Ovary (tissue), 9 donors: ENCODE measurements around the gene PSMD5. TPM values are rescaled to one million over a fixed set of nuclear protein-coding genes. Genes with fewer than 3 reads are reported as not detected.
"Not testable (repeated sequence)": the region's sequence is repeated elsewhere in the genome, so short reads cannot be mapped to it uniquely, and the experiment has no call there.

Experiments used
- DNase-seq, 5 donors: peaks; one replicate each; pipeline ENCODE4 v3.0.0-alpha.2; 2019 to 2020
- H3K27ac ChIP-seq, 2 donors: fragments of 200-600 bp; one replicate each; pipeline versions ENCODE4 v1.5.1 to v1.8.0; 2019 to 2022
- H3K27me3 ChIP-seq: fragments of 200-600 bp; one replicate; pipeline ENCODE4 v1.8.0; 2022
- H3K36me3 ChIP-seq: fragments of 200-600 bp; sonication (generic); one replicate; pipeline ENCODE4 v1.5.1; 2019
- H3K4me1 ChIP-seq: one replicate; pipeline ENCODE4 v1.8.1; 2013; ENCODE audit warnings: mild to moderate bottlenecking, moderate library complexity; ENCODE audit not compliant: insufficient read depth
- H3K4me3 ChIP-seq: fragments of 200-600 bp; sonication (generic); one replicate; pipeline ENCODE4 v1.5.1; 2017
- H3K9me3 ChIP-seq, 2 donors: fragments of 200-600 bp in 1 of 2; sonication (generic) in 1 of 2; one replicate each; pipeline versions ENCODE4 v1.5.1 to v1.8.1; 2013 to 2019; ENCODE audit warnings: mild to moderate bottlenecking in 1 of 2, moderate library complexity in 1 of 2
- EP300 ChIP-seq: sonication (generic); formaldehyde crosslinking; IDR thresholded peaks from one replicate; pipeline ENCODE4 v1.6.1; 2017; ENCODE audit warnings: antibody characterized with exemption
- POLR2A ChIP-seq: fragments of 450-650 bp; IDR thresholded peaks from one replicate; pipeline ENCODE4 v1.6.1; 2017; ENCODE audit warnings: antibody characterized with exemption, mild to moderate bottlenecking, moderate library complexity
- WGBS, 3 donors: extraction: QIAGEN DNeasy Blood & Tissue Kit in 1 of 3; methylation state at CpG; one replicate each; pipeline versions ENCODE4 v1.1.5 to v1.1.7; 2013 to 2017; 5-methylcytosine and 5-hydroxymethylcytosine counted together
- intact Hi-C, 4 donors: fragments of 100-400 bp; cut with DNase I; formaldehyde crosslinking; loops; one replicate each; pipeline versions ENCODE4 v1.11.0 to v1.15.1; 2022 to 2023
- polyA plus RNA-seq, 2 donors: library from polyadenylated mRNA; stranded (reverse); fragments of 200-250 nt in 1 of 2; fragments of 350-450 nt in 1 of 2; fragmentation: Illumina TruSeq in 1 of 2; extraction: RNeasy Lipid Tissue Mini Kit (QIAGEN cat#74804) in 1 of 2; gene quantifications; one replicate each; pipeline ENCODE4 v1.2.3, GENCODE V29; 2013 to 2014
- total RNA-seq, 7 donors: library from RNA; depleted of rRNA in 2 of 7; stranded (reverse); fragments of >200 nt in 2 of 7; fragmentation: NEBNext Ultra II Directional in 3 of 7; extraction: Animal tissue kit (Norgen Biotek cat#: 25700) in 3 of 7; gene quantifications; one replicate each; pipeline versions ENCODE4 v1.1.0 to v1.2.4, GENCODE V29; 2016 to 2023
- TF ChIP-seq, protein P1 (sequence below), 3 donors: fragments of 450-650 bp in 2 of 3; fragments of 200-600 bp in 1 of 3; IDR thresholded peaks; one replicate each; pipeline versions ENCODE4 v1.5.1 to v1.8.0; 2016 to 2022; ENCODE audit warnings: antibody characterized with exemption in 3 of 3, mild to moderate bottlenecking in 1 of 3
- donor health status: DM: no; HTN: no; CAD: no; lungs with moderate emphysema.
- donor health status: DM: no; HTN: no; CAD: no.
- donor health status: Bipolar disorder and iron deficiency.
- donor health status: DM: yes; HTN: yes; CAD: no.
- donor health status: DM: no; HTN: no; CAD: no.
- donor health status: DM: yes; HTN: yes; CAD: no.

PSMD5 gene
- total and polyA plus RNA-seq, 9 donors, result 13.4 to 49.2 (median 36.9) TPM

DNA sequence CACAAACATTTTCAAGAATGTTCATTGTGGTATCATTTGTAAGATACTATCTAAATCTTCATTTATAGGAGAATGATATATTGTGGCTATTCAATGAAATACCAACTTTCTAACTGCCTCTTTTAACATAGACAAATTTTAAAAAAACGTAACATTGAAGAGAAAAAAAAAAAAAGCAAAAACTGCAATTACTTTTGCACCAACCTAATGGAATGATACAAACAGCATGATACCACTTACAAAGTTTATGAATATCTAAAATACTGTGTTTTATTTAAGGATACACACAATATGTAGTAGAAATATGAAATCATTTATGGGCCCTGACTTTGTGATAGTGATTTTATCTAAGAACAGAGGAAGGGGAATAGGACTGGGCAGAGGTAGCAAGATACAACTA, 24.1 kb downstream of the PSMD5 start:
- TF ChIP-seq, protein P1, sequence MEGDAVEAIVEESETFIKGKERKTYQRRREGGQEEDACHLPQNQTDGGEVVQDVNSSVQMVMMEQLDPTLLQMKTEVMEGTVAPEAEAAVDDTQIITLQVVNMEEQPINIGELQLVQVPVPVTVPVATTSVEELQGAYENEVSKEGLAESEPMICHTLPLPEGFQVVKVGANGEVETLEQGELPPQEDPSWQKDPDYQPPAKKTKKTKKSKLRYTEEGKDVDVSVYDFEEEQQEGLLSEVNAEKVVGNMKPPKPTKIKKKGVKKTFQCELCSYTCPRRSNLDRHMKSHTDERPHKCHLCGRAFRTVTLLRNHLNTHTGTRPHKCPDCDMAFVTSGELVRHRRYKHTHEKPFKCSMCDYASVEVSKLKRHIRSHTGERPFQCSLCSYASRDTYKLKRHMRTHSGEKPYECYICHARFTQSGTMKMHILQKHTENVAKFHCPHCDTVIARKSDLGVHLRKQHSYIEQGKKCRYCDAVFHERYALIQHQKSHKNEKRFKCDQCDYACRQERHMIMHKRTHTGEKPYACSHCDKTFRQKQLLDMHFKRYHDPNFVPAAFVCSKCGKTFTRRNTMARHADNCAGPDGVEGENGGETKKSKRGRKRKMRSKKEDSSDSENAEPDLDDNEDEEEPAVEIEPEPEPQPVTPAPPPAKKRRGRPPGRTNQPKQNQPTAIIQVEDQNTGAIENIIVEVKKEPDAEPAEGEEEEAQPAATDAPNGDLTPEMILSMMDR (IDR thresholded peaks at IDR 0.05), result no peak
- TF ChIP-seq POLR2A (no peak), EP300 (no peak)
- Histone ChIP-seq H3K4me3 (no peak overlapping the region), H3K4me1 (no peaks in the 10 kb centered on the region), H3K36me3 (no peaks in the 10 kb centered on the region), H3K27ac (no peak overlapping the region), H3K27me3 (no peaks in the 10 kb centered on the region), H3K9me3 (no peaks in the 10 kb centered on the region)
- WGBS, 3 donors, result 81 to 87% (median 85%) methylated on average over 1 of the region's 1 CpG
- intact Hi-C loops, result no loop called here
- DNase-seq, result no peak

- H3K27ac ChIP-seq, result no peak overlapping the region
- H3K27me3 ChIP-seq, result no peaks in the 10 kb centered on the region
- no peaks in the 10 kb centered on the region for H3K4me1 ChIP-seq
- TF ChIP-seq POLR2A (no peak), EP300 (no peak)
- TF ChIP-seq, protein P1 (IDR thresholded peaks at IDR 0.05), result no peak
- DNase-seq, result no peak
- no peaks in the 10 kb centered on the region for H3K36me3 ChIP-seq
- no peak overlapping the region for H3K4me3 ChIP-seq
- no peaks in the 10 kb centered on the region for H3K9me3 ChIP-seq
- intact Hi-C loops, result no loop called here
- WGBS, 3 donors, result 94 to 97% (median 97%) methylated on average over 4 of the region's 4 CpGs
Observed at GRCh38 chr9:120815075-120815474, 27.6 kb downstream of the PSMD5 start.

- no peak for TF ChIP-seq EP300
- no peak for DNase-seq
- H3K4me3 ChIP-seq, result no peak overlapping the region
- H3K4me1 ChIP-seq, result no peaks in the 10 kb centered on the region
- no peaks in the 10 kb centered on the region for H3K27me3 ChIP-seq
- no peak overlapping the region for H3K27ac ChIP-seq
- H3K36me3 ChIP-seq, result no peaks in the 10 kb centered on the region
- no peaks in the 10 kb centered on the region for H3K9me3 ChIP-seq
- intact Hi-C loops, result no loop called here
Observed at GRCh38 chr9:120808931-120809330, 33.8 kb downstream of the PSMD5 start.

DNA sequence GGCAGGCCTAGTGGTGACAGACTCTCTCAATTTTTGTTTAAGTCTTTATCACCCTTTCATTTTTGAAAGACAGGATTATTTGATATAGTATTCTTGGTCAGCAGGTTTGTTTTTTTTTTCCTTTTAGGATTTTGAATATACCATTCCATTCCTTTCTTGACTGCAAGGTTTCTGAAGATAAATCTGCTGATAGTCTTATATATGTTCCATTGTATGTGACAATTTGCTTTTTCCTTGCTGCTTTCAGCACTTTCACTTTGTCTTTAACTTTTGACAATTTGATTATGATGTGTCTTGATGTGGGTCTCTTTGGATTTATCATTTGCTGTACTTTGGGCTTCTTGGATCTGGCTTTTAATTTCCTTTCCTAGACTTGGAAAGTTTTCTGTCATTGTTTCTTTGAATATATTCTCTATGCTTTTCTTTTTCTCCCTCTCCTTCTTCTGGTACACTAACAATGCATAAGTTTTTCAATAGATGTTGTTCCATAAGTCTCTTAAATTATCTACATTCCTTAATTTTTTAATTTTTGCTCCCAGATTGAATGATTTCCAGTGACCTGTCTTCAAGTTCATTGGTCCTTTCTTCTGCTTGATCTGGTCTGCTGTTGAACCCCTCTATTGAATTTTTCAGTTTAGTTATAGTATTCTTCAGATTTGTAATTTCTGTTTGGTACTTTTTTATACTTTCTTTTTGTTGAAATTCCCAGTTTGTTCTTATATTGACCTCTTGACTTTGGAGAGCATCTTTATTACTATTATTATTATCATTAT, 34.9 kb downstream of the PSMD5 start:
- TF ChIP-seq, protein P1 (IDR thresholded peaks at IDR 0.05), result no peak
- TF ChIP-seq EP300 (no peak), POLR2A (no peak)
- DNase-seq, result no peak
- intact Hi-C loops, result no loop called here

DNA sequence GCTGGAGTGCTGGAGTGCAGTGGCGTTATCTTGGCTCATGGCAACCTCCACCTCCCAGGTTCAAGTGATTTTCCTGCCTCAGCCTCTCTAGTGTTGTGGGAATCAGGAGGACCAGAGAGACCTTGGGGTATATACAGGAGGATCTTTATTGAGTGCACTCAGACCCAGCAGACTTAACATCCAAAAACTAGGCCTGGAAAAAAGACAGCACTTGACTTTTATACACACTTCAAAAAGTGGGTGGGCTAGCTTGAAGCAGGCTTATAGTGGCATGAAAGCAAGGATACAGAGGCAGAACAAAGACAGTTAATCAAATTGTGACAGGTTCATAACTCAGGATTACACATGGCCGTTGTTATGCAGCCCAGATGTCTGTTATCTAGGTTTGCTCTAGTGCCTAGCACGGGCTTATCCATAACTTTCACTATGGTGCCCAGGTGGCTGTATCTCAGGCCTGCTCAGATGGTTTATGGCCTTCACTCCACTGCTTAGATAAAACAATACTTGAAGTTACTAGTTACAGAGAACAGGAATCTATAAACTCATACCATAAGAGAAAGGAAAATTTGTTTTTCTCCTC, 37.8 kb downstream of the PSMD5 start:
- H3K4me1 ChIP-seq, H3K9me3 ChIP-seq, DNase-seq, intact Hi-C loops, H3K36me3 ChIP-seq, H3K27ac ChIP-seq, H3K27me3 ChIP-seq, H3K4me3 ChIP-seq: not testable (repeated sequence)
- 53 to 71% (median 59%) methylated on average over 3 of the region's 3 CpGs for WGBS, 3 donors

More for the DNA sequence above, 34.9 kb downstream of the PSMD5 start:
- H3K27ac ChIP-seq, result no peak overlapping the region
- no peaks in the 10 kb centered on the region for H3K9me3 ChIP-seq
- H3K27me3 ChIP-seq, result no peaks in the 10 kb centered on the region
- H3K4me1 ChIP-seq, result no peaks in the 10 kb centered on the region
- H3K36me3 ChIP-seq, result no peaks in the 10 kb centered on the region
- H3K4me3 ChIP-seq, result no peak overlapping the region
